ENCODE measurements around the gene C6orf132.

DNA sequence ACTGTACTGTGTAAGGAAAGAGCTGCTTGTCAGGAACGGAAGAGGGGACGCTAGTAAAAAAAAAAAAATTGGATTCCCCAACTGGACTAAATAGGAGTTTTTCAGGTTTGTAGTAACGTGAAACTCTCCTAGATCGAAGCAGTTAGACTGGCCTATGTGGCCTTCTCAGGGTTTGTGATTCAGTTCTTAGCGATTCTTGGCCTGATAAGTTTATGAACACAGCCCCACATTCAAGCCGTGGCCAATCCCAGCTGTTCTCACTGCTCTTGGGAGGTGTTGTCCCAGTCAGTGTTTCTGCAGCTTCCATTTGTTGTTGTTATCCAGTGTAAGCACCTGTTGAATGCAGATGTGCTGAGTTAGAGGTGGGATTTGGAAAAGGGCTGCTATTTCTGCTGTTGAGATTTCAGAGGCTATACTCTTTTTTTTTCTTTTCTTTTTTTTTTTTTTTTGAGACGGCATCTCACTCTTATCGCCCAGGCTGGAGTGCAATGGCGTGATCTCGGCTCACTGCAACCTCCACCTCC is 62.4 kb downstream of the C6orf132 start:
- TF ChIP-seq POLR2AphosphoS5 (IDR thresholded peaks at IDR 0.05): no peak
- TF ChIP-seq, protein P1, sequence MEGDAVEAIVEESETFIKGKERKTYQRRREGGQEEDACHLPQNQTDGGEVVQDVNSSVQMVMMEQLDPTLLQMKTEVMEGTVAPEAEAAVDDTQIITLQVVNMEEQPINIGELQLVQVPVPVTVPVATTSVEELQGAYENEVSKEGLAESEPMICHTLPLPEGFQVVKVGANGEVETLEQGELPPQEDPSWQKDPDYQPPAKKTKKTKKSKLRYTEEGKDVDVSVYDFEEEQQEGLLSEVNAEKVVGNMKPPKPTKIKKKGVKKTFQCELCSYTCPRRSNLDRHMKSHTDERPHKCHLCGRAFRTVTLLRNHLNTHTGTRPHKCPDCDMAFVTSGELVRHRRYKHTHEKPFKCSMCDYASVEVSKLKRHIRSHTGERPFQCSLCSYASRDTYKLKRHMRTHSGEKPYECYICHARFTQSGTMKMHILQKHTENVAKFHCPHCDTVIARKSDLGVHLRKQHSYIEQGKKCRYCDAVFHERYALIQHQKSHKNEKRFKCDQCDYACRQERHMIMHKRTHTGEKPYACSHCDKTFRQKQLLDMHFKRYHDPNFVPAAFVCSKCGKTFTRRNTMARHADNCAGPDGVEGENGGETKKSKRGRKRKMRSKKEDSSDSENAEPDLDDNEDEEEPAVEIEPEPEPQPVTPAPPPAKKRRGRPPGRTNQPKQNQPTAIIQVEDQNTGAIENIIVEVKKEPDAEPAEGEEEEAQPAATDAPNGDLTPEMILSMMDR (IDR thresholded peaks at IDR 0.05): no peak
